WTC11 (cell line): ENCODE data around the gene RAPGEF3. TPM values are rescaled to one million over a fixed set of nuclear protein-coding genes. Genes with fewer than 3 reads are reported as not detected.
A peak's percentile ranks its signal among the peaks of the same experiment; 100 is the strongest.

Experiments used
- ATAC-seq: fragments of 200-7000 bp; cut with Tn5 transposase; 2 replicates; pipeline ENCODE4 v1.10.0; 2021; ENCODE audit warnings: mild to moderate bottlenecking, moderate library complexity
- CTCF ChIA-PET: fragments of 300-600 bp; sonication (Branson Sonifier 250); formaldehyde crosslinking; loops from one replicate; lab custom pipeline; 2021; ENCODE audit warnings: antibody characterized with exemption; lab: Charles Lee
- POLR2A ChIA-PET: fragments of 350-600 bp; sonication (Branson Sonifier 250); formaldehyde crosslinking; loops from one replicate; lab custom pipeline; 2021; ENCODE audit warnings: antibody characterized with exemption; lab: Charles Lee
- DNase-seq: peaks from one replicate; pipeline ENCODE4 v3.0.0; 2021; ENCODE audit warnings: low spot score
- H3K27ac Mint-ChIP-seq: 2 replicates; pipeline ENCODE4 v1.8.0; 2021; ENCODE audit warnings: mixed read lengths
- H3K27me3 Mint-ChIP-seq: 2 replicates; pipeline ENCODE4 v1.8.0; 2021; ENCODE audit warnings: low read depth, mild to moderate bottlenecking, moderate library complexity, mixed read lengths
- H3K36me3 Mint-ChIP-seq: 2 replicates; pipeline ENCODE4 v1.8.0; 2021; ENCODE audit warnings: mixed read lengths
- H3K4me1 Mint-ChIP-seq: 2 replicates; pipeline ENCODE4 v1.8.0; 2022; ENCODE audit warnings: mixed read lengths
- H3K4me3 Mint-ChIP-seq: 2 replicates; pipeline ENCODE4 v1.8.0; 2021; ENCODE audit warnings: mild to moderate bottlenecking, moderate library complexity, mixed read lengths
- H3K9me3 Mint-ChIP-seq: 2 replicates; pipeline ENCODE4 v1.8.0; 2021; ENCODE audit warnings: mixed read lengths
- ARID4B ChIP-seq: sonication (generic); formaldehyde crosslinking; IDR thresholded peaks from 2 replicates; pipeline ENCODE4 v1.8.0; 2023; ENCODE audit warnings: missing genetic modification reagents, mild to moderate bottlenecking, borderline replicate concordance
- CREB1 ChIP-seq: sonication (generic); formaldehyde crosslinking; IDR thresholded peaks from 2 replicates; pipeline ENCODE4 v1.8.0; 2023; ENCODE audit warnings: mild to moderate bottlenecking, missing genetic modification reagents
- CREM ChIP-seq: sonication (generic); formaldehyde crosslinking; IDR thresholded peaks from 2 replicates; pipeline ENCODE4 v1.8.1; 2022; ENCODE audit warnings: mild to moderate bottlenecking, missing genetic modification reagents, moderate library complexity
- E2F4 ChIP-seq: sonication (generic); formaldehyde crosslinking; IDR thresholded peaks from 2 replicates; pipeline ENCODE4 v1.8.1; 2022; ENCODE audit warnings: low read depth, mild to moderate bottlenecking, moderate library complexity, missing genetic modification reagents, borderline replicate concordance
- EMX1 ChIP-seq: fragments of 250-450 bp; sonication (Bioruptor Pico); IDR thresholded peaks from 2 replicates; pipeline ENCODE4 v1.8.0; 2021; ENCODE audit warnings: mild to moderate bottlenecking
- FOXP1 ChIP-seq: sonication (generic); formaldehyde crosslinking; IDR thresholded peaks from 2 replicates; pipeline ENCODE4 v1.8.0; 2022; ENCODE audit warnings: missing genetic modification reagents, mild to moderate bottlenecking, moderate library complexity, borderline replicate concordance
- GTF2I ChIP-seq: fragments of 250-450 bp; sonication (Bioruptor Pico); conservative IDR thresholded peaks from 2 replicates; pipeline ENCODE4 v1.4.0; 2021; ENCODE audit warnings: mild to moderate bottlenecking
- JUN ChIP-seq: sonication (generic); formaldehyde crosslinking; IDR thresholded peaks from 2 replicates; pipeline ENCODE4 v1.8.0; 2023; ENCODE audit warnings: mild to moderate bottlenecking, missing genetic modification reagents
- KAT7 ChIP-seq: sonication (generic); formaldehyde crosslinking; IDR thresholded peaks from 2 replicates; pipeline ENCODE4 v1.8.1; 2023; ENCODE audit warnings: missing genetic modification reagents, mild to moderate bottlenecking, borderline replicate concordance
- NFYB ChIP-seq: sonication (generic); formaldehyde crosslinking; conservative IDR thresholded peaks from 2 replicates; pipeline ENCODE4 v1.8.0; 2022; ENCODE audit warnings: low read depth, missing genetic modification reagents
- NR2C2 ChIP-seq: sonication (generic); formaldehyde crosslinking; IDR thresholded peaks from 2 replicates; pipeline ENCODE4 v1.8.0; 2022; ENCODE audit warnings: mild to moderate bottlenecking, missing genetic modification reagents
- PRRX2 ChIP-seq: fragments of 250-450 bp; sonication (Bioruptor Pico); IDR thresholded peaks from 2 replicates; pipeline ENCODE4 v1.8.0; 2021; ENCODE audit warnings: mild to moderate bottlenecking
- SMAD4 ChIP-seq: sonication (generic); formaldehyde crosslinking; IDR thresholded peaks from 2 replicates; pipeline ENCODE4 v1.8.0; 2022; ENCODE audit warnings: mild to moderate bottlenecking, missing genetic modification reagents
- TCF7 ChIP-seq: sonication (generic); formaldehyde crosslinking; IDR thresholded peaks from 2 replicates; pipeline ENCODE4 v1.8.0; 2022; ENCODE audit warnings: mild to moderate bottlenecking, low read depth, missing genetic modification reagents, moderate library complexity
- USF1 ChIP-seq: sonication (generic); formaldehyde crosslinking; IDR thresholded peaks from 2 replicates; pipeline ENCODE4 v1.8.0; 2022; ENCODE audit warnings: mild to moderate bottlenecking, missing genetic modification reagents
- ZNF416 ChIP-seq: fragments of 250-450 bp; sonication (Bioruptor Pico); IDR thresholded peaks from 2 replicates; pipeline ENCODE4 v1.9.0; 2021; ENCODE audit warnings: mild to moderate bottlenecking, inconsistent platforms
- ZNF423 ChIP-seq: fragments of 250-450 bp; sonication (Bioruptor Pico); IDR thresholded peaks from 2 replicates; pipeline ENCODE4 v2.1.2; 2022; ENCODE audit warnings: mild to moderate bottlenecking, moderate library complexity
- ZNF671 ChIP-seq: fragments of 250-450 bp; sonication (Bioruptor Pico); IDR thresholded peaks from 2 replicates; pipeline ENCODE4 v1.8.0; 2021; ENCODE audit warnings: mild to moderate bottlenecking
- total RNA-seq: library from RNA; stranded (reverse); gene quantifications from 3 replicates; pipeline ENCODE4 v1.2.3, GENCODE V29; 2021
- TF ChIP-seq, protein P1 (sequence below): sonication (generic); formaldehyde crosslinking; IDR thresholded peaks from 2 replicates; pipeline ENCODE4 v1.8.0; 2022; ENCODE audit warnings: mild to moderate bottlenecking, missing genetic modification reagents
- TF ChIP-seq, protein P2 (sequence below): sonication (generic); formaldehyde crosslinking; IDR thresholded peaks from 2 replicates; pipeline ENCODE4 v1.8.1; 2023; ENCODE audit warnings: mild to moderate bottlenecking, missing genetic modification reagents

Gene RAPGEF3
- total RNA-seq, 1 experiment from 2014 or later, result 13.3 TPM

DNA sequence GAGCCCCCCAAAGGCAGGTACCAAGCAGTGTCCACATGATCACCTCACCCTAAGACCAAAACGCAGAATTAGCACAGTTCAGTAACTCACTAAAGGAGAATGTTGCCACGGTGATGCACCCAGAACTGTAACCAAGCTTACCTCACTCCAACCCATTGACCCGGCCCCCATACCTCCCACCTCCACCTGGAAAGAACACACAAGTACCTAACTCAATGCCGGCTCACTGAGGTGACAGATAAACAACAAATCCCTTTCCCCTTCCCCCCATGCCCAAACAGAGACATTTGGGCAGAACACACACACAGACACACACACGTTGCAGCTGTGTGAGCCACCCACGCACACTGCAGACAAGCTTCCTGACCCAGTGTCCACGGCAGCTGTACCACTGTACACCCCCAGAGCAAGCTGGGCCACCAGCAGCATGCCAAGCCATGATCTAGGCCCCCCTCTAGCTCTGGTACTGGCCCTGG is 1.3 kb downstream of the RAPGEF3 start:
- DNase-seq (no peak), ATAC-seq (no peak)
- no peaks in the 10 kb centered on the region; the same call in 1 of the 2 replicates for H3K27me3 Mint-ChIP-seq
- H3K36me3 Mint-ChIP-seq, result no peaks in the 10 kb centered on the region
- H3K4me1 Mint-ChIP-seq, result peaks cover 64% of the 10 kb centered on the region
- TF ChIP-seq SMAD4 (CRISPR knock-in tag) (no peak), USF1 (CRISPR knock-in tag) (no peak), TCF7 (CRISPR knock-in tag) (no peak), KAT7 (CRISPR knock-in tag) (no peak), ZNF423 (CRISPR knock-in tag) (no peak), GTF2I (CRISPR knock-in tag) (no peak), E2F4 (CRISPR knock-in tag) (no peak), ZNF416 (no peak), ZNF671 (no peak), NR2C2 (CRISPR knock-in tag) (no peak), NFYB (CRISPR knock-in tag) (no peak), PRRX2 (CRISPR knock-in tag) (no peak), JUN (CRISPR knock-in tag) (no peak), FOXP1 (CRISPR knock-in tag) (no peak)
- TF ChIP-seq, protein P1, sequence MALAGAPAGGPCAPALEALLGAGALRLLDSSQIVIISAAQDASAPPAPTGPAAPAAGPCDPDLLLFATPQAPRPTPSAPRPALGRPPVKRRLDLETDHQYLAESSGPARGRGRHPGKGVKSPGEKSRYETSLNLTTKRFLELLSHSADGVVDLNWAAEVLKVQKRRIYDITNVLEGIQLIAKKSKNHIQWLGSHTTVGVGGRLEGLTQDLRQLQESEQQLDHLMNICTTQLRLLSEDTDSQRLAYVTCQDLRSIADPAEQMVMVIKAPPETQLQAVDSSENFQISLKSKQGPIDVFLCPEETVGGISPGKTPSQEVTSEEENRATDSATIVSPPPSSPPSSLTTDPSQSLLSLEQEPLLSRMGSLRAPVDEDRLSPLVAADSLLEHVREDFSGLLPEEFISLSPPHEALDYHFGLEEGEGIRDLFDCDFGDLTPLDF (CRISPR knock-in tag), result no peak
- TF ChIP-seq, protein P2, sequence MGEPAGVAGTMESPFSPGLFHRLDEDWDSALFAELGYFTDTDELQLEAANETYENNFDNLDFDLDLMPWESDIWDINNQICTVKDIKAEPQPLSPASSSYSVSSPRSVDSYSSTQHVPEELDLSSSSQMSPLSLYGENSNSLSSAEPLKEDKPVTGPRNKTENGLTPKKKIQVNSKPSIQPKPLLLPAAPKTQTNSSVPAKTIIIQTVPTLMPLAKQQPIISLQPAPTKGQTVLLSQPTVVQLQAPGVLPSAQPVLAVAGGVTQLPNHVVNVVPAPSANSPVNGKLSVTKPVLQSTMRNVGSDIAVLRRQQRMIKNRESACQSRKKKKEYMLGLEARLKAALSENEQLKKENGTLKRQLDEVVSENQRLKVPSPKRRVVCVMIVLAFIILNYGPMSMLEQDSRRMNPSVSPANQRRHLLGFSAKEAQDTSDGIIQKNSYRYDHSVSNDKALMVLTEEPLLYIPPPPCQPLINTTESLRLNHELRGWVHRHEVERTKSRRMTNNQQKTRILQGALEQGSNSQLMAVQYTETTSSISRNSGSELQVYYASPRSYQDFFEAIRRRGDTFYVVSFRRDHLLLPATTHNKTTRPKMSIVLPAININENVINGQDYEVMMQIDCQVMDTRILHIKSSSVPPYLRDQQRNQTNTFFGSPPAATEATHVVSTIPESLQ (CRISPR knock-in tag), result no peak
- CTCF ChIA-PET, result interaction anchor here (0.9 to 10.5 kb wide), 17 partner anchors 10 to 192 kb away, joined by 3 to 173 read pairs (median 5); partner anchors contain the start of genes HDAC7, SLC48A1 and VDR
- peak overlapping the region; percentile 30; the same call in 1 of the 2 replicates for H3K4me3 Mint-ChIP-seq
- POLR2A ChIA-PET, result interaction anchor here (0.9 to 1.0 kb wide), 2 partner anchors 25 to 51 kb away, joined by 3 to 4 read pairs; no protein-coding TSS in a partner anchor
- H3K27ac Mint-ChIP-seq, result peak overlapping the region; percentile 61; the same call in 1 of the 2 replicates
- H3K9me3 Mint-ChIP-seq, result no peaks in the 10 kb centered on the region

GRCh38 chr12:47755655-47756562 is 2.8 kb downstream of the RAPGEF3 start:
- TF ChIP-seq PRRX2 (CRISPR knock-in tag), result no peak
- no peak for TF ChIP-seq ARID4B (CRISPR knock-in tag)
- no peak for TF ChIP-seq USF1 (CRISPR knock-in tag)
- no peak for TF ChIP-seq EMX1 (CRISPR knock-in tag)
- TF ChIP-seq CREM (CRISPR knock-in tag), result no peak
- no peak for TF ChIP-seq CREB1 (CRISPR knock-in tag)
- H3K27ac Mint-ChIP-seq, result no peak overlapping the region
- H3K27me3 Mint-ChIP-seq, result no peaks in the 10 kb centered on the region; the same call in 1 of the 2 replicates
- ChIA-PET POLR2A (no interaction called here), CTCF (interaction anchor here (1.1 to 10.5 kb wide), 5 partner anchors 12 to 83 kb away, joined by 3 to 173 read pairs (median 67); no protein-coding TSS in a partner anchor)
- no peaks in the 10 kb centered on the region for H3K9me3 Mint-ChIP-seq
- ATAC-seq (no peak), DNase-seq (no peak)
- no peak overlapping the region for H3K4me3 Mint-ChIP-seq
- no peaks in the 10 kb centered on the region for H3K36me3 Mint-ChIP-seq
- peaks cover 70% of the 10 kb centered on the region for H3K4me1 Mint-ChIP-seq
